ENCODE results near the gene SLF2.

The SLF2 gene

DNA sequence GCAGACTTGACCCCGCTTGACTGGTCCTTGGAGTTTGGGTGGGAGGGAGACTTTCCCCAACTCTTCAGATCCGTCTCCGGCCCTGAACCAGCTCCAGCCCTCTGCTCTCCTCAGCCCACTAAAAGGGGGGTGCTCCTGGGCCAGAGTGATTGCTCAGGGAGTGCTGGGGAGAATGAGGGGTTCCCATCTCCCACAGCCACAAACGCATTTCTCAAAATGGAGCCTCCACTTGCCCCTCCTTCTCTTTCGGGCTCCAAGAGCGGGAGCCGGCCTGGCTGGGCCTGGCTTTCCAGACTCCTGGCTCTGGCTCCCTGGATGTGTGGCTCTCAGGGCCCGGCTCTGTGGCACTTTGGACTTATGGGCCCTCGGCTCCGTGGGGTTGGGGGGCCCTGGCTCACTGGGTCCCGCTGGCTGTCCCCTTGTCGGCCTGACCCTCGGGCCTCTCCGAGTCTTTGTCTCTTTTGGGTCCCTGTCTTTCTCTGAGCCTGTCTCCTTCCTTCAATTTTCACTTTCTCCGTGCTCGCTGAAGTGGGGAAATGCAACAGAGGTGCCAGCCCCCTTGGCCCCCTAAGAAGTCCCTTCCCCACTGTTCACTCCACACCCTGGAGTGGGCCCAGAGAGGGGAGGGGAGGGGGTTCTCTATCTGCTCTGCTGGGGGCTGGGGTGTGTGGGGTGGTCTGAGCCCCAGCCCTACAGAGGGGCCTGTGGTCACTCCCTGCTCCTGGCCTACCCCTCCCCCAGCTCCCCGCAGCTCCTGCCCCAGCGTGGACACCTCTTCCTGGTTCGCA is 87.6 kb downstream of the SLF2 start:
- no peak for DNase-seq (ENCODE audit: low spot score)

- no peak for DNase-seq (ENCODE audit: low spot score)
These were observed 88.3 kb downstream of the SLF2 start for GRCh38 chr10:101000915-101001658.

GRCh38 chr10:101001659-101002035 is 88.9 kb downstream of the SLF2 start:
- no peak for DNase-seq (ENCODE audit: low spot score)

- no peak for DNase-seq (ENCODE audit: low spot score)
These were observed 89.7 kb downstream of the SLF2 start for GRCh38 chr10:101002456-101002855.

DNA sequence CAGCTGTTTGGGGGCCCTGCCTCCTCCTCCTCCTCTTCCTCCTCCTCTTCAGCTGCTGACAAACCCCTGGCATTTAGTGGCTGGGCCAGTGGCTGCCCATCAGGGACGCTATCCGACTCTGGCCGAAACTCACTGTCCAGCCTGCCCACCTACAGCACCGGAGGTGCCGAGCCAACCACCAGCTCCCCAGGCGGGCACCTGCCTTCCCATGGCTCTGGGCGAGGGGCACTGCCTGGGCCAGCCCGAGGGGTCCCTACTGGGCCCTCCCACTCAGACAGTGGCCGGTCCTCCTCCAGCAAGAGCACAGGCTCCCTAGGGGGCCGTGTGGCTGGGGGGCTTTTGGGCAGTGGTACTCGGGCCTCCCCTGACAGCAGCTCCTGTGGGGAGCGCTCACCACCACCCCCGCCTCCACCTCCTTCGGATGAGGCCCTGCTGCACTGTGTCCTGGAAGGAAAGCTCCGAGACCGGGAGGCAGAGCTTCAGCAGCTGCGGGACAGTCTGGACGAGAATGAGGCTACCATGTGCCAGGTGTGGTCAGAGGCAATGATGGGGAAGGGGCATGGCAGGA is 91.0 kb downstream of the SLF2 start:
- no peak for DNase-seq (ENCODE audit: low spot score)

GRCh38 chr10:101005361-101005760 is 92.6 kb downstream of the SLF2 start:
- DNase-seq (ENCODE audit: low spot score): no peak

- DNase-seq (ENCODE audit: low spot score): no peak
These were observed 93.3 kb downstream of the SLF2 start for GRCh38 chr10:101005869-101006567.

DNA sequence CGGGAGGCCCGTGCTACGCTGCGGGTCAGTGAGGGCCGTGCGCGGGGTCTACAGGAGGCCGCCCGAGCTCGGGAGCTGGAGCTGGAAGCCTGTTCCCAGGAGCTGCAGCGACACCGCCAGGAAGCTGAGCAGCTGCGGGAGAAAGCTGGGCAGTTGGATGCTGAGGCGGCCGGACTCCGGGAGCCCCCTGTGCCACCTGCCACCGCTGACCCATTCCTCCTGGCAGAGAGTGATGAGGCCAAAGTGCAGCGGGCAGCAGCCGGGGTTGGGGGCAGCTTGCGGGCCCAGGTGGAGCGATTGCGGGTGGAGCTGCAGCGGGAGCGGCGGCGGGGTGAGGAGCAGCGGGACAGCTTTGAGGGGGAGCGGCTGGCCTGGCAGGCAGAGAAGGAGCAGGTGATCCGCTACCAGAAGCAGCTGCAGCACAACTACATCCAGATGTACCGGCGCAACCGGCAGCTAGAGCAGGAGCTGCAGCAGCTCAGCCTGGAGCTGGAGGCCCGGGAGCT is 93.9 kb downstream of the SLF2 start:
- DNase-seq (ENCODE audit: low spot score): no peak

DNA sequence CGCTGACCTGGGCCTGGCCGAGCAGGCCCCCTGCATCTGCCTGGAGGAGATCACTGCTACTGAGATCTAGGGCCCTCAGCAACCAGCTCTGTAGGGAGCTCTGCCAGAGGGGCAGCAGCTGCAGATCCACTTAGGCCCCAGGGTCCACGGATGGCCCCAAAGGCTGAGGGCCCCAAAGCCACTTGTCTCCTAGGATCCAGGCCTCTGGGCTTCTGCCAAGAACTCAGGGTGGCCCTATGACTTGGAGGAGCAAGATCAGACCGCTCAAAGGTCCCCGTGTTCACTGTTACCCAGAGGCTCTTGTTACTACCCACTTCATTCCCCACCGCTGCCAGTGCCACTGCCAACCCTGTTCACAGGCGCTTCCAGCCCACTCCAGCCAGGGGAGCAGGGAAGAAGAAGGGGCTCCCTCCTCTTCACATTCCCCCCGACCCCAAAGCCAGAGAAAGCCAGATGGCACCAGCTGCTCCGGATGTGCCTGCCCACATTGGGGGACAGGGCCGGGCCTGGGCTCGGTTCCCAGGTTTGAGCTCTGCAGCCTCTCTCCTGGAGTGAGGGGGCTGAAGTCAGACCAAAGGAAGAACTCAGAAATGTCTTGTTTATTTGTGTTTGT is 94.4 kb downstream of the SLF2 start:
- DNase-seq (ENCODE audit: low spot score): no peak

DNA sequence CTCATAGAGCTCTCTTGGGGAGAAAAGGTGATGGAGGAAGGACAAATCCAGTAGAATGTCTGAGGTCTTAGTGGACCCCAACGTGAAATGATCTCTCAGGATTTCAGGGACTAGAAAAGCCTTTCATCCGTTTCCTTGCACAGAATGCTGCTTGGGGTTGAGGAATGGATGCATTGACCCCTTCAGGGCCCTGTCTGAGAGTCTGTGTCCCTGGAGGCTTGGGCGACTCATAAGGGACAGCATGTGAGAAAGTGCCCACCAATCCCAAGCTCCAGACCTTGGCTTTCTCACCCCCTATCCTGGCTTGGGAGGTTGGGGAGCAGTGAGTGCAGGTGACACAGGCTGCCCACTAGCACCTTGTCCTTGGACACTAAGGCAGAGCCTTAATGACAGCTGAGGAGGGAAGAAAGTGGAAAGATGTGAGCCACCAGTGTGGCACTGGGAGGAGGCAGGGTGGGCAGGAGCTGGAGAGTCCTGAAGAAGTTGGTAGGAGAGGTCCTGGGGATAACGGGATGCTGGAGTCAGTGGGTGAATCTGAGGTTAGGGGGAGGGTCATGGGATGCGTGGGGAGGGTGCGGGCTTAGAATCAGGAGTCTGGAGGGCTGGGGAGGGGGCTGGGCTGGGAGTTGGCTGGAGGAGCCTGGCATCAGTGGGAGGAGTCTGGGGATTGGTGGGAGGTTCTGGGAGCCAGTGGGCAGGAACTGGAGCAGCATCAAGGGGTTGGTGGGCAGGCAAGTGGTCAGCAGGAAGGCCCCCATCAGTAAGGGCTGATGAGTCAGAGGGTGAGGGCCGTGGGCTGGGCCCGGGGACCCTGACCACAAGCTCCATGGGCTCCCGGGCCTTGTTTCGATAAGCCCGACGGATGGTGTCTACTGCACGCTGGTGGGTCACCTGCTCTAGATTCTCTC is 95.4 kb downstream of the SLF2 start:
- no peak for DNase-seq (ENCODE audit: low spot score)

GRCh38 chr10:101008823-101009423 is 96.2 kb downstream of the SLF2 start:
- no peak for DNase-seq (ENCODE audit: low spot score)

DNA sequence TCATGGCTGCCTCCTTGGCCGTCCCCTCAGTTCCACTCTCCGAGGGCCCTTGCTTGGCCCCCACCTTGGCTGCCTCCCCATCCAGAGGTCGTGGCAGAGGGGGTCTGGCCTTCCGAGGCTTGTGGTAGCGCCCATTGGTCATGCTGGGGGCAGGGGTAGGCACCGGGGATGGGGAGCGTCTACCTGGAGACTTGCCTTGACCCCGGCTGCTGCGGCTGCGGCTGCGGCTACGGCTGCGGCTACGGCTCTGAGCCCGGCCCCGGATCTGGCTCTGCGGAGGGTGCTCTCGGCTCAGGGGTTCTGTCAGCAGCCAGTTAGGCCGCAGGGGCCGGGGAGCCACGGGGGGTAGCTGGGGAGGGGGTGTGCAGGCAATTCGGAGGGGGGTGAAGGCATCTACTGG is 97.6 kb downstream of the SLF2 start:
- no peak for DNase-seq (ENCODE audit: low spot score)

DNA sequence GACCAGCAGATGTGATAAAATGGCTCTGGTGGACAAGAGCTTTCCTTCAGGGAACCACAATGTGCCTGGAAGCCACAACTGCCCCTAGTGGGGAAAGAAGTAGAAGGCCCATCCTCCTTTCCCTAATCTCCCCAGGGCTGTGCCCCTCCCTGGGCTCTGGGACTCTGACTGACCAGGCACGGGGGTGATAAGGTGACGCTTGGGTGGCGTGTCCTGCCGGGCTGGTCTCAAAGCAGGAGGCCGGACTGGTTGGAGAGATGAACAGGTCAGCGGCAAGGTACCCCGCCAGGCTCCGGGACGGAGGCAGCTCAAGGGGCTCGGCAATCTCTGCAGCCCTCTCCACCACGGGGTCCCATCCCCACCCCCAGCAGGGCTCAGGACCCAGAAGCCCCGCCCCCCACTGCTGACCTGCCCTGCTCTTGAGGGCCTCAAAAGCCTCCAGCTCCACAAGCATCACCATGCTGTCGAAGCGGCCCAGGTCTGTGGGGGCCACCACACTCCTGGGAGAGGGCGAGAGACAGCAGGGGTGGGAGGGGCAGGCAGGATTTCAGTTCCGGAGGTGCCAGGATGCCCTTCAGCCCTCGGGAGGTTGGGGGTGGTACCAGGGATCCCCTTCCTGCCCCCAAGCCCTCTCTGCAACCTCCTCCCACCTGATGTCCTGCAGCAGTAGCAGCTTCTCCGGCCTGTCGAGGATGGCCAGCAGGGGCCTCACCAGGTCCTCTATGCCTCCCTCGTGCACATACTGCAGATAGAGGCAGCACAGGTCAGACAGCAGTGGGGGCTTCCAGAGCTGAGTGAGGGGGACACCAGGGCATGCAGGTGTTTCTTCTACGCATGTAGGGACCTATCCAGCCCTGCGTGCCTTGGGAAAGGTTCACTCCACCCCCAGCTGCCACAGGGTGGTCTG is 99.0 kb downstream of the SLF2 start:
- DNase-seq (ENCODE audit: low spot score): no peak

DNA sequence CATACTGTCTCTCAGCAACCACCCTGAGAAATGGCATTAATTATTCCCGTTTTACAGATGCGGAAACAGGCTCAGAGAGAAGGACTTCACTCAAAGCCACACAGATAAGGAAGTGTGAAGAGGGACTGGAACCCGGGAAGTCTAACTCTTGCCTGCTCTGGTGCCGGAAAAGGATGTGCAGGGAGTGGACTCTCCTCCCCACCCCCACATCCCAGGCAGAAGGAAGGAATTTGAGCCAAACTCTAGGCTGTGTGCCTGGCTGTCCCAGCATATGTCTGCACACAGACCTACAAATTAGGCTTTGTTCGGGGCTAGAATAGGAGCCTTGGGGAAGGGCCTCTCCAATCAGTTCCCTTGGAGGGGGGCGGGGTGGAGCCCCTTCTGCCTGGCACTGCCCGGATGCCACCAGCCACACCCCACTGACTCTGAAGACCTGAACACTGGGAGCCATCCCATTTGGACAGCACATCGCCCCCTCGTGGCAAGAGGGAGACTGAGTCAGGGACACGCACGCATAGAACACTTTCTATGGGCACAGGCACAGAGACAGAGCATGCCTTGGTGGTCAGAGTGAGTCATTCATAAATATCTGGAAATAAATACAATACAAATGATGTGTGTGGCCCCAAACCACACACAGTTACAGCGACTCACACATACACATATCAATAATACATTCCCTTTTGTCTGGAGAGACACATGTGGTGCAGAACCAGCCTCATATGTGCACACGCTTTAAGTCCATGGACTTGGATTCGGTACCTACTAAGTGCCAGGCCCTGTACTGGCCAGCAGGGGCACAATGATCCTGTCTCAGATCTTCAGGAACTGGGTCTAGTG is 100.0 kb downstream of the SLF2 start:
- peak; percentile 85 for DNase-seq (ENCODE audit: low spot score)

DNA sequence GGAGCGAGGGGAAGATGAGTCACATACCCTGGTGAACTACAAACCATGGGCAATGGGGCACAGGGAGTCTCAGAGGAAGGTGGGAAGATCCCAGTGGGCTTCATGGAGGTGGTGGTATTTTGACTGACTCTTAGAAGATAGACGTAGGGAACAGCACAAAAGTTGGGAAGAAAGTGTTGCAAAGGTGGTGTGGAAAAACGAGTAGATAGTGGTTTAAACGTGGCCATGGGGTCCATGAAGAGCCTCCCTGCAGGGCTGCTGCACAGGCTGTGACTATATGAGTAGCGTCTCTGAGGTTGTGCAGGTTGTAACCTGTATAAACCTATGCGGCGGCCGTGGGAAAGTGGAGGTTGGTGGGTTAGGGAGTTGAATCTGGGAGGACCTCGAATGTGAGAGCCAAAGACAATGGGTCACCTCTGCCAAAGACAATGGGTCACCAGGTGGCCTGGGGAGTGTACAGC is 100.6 kb downstream of the SLF2 start:
- DNase-seq (ENCODE audit: low spot score): no peak

GRCh38 chr10:101014230-101014884 is 101.6 kb downstream of the SLF2 start:
- peak; percentile 89 for DNase-seq (ENCODE audit: low spot score)

All from ecto neural progenitor cell (in vitro differentiated cells).